Measurements from ENCODE around the gene AP1S1.
"Not testable (repeated sequence)": the region's sequence is repeated elsewhere in the genome, so short reads cannot be mapped to it uniquely, and the experiment has no call there.

AP1S1 gene

DNA sequence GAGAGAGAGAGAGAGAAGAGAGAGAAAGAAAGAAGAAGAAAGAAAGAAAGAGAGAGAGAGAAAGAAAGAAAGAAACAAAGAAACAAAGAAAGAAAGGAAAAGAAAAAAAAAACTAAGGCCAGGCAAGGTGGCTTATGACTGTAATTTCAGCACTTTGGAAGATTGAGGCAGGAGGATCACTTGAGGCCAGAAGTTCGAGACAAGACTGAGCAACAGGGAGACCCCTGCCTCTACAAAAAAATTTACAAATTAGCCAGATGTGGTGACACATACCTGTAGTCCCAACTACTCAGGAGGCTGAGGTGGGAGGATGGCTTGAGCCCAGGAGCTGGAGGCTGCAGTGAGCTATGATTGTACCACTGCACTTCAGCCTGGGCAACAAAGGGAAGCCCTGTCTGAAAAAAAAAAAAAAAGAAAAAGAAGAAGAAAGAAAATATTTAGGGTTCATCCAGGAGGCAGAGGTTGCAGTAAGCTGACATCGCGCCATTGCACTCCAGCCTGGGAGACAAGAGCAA is 24.6 kb upstream of the AP1S1 start:
- TF ChIP-seq, protein P1, sequence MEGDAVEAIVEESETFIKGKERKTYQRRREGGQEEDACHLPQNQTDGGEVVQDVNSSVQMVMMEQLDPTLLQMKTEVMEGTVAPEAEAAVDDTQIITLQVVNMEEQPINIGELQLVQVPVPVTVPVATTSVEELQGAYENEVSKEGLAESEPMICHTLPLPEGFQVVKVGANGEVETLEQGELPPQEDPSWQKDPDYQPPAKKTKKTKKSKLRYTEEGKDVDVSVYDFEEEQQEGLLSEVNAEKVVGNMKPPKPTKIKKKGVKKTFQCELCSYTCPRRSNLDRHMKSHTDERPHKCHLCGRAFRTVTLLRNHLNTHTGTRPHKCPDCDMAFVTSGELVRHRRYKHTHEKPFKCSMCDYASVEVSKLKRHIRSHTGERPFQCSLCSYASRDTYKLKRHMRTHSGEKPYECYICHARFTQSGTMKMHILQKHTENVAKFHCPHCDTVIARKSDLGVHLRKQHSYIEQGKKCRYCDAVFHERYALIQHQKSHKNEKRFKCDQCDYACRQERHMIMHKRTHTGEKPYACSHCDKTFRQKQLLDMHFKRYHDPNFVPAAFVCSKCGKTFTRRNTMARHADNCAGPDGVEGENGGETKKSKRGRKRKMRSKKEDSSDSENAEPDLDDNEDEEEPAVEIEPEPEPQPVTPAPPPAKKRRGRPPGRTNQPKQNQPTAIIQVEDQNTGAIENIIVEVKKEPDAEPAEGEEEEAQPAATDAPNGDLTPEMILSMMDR (IDR thresholded peaks at IDR 0.05; ENCODE audit: low read depth, low read length, missing control alignments): no peak
- no peak for DNase-seq (ENCODE audit: extremely low read depth, low read depth)
- no peak overlapping the region for H3K4me3 ChIP-seq (replicated peaks; ENCODE audit: low read depth, low read length)

DNA sequence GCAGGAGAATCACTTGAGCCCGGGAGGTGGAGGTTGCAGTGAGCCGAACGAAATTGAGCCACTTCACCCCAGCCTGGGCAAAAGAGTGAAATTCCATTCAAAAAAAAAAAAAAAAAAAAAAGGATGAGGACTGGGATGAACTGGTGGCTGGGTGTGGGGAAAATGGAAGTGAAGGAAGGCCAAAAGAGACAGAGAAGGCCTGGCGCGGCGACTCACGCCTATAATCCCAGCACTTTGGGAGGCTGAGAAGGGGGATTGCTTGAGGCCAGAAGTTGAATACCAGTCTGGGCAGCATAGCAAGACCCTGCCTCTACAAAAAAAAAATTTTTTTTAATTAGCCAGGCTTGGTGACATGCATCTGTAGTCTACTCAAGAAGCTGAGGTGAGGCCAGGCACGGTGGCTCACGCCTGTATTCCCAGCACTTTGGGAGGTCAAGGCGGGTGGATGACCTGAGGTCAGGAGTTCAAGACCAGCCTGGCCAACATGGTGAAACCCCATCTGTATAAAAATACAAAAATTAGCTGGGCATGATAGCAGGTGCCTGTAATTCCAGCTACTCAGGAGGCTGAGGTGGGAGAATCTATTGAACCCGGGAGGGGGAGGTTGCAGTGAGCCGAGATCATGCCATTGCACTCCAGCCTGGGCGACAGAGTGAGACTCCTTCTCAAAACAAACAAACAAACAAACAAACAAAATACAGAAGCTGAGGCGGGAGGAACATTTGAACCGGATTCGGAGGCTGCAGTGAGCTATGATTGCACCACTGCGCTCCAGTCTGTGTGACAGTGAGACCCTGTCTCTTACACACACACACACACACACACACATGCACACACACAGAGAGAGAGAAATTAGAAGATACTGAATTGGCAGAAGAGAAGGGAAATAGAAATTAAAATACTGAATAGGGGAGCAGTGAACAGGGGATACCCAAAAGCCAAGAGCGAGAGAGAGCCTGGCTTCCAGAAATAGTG is 21.4 kb upstream of the AP1S1 start:
- not testable (repeated sequence) for DNase-seq (ENCODE audit: extremely low read depth, low read depth); H3K4me3 ChIP-seq (replicated peaks; ENCODE audit: low read depth, low read length)

DNA sequence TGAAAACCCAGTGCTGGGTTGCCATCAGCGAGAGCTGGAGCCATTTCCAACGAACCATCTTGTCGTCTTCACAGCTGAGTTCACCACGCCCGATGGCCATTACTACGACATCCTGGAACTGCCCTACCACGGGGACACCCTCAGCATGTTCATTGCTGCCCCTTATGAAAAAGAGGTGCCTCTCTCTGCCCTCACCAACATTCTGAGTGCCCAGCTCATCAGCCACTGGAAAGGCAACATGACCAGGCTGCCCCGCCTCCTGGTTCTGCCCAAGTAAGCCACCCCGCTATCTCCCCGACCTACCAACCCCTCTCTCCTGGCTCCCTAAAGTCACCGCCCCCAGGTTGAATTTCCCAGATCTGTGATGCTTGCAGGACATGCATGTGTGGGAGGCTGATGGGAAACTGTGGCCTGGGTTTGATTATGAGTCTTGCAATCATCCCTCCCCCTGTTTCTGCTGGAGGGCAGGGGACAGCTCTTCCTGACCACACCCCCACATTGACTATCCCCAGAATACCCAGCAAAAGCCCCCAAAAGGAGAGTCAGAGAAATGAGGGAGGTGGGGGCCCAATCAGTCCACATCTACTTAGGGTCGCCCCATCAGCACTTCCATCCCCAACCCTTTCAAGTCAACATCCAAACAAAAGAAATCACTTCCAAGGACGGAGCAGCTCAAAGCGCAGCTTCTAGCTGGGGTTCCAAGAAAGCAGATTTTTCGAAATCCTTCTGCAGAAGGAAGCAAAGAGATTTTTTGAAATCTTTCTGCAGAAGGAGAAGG is 20.5 kb upstream of the AP1S1 start:
- peak; percentile 44 for DNase-seq (ENCODE audit: extremely low read depth, low read depth)
- TF ChIP-seq, protein P1 (IDR thresholded peaks at IDR 0.05; ENCODE audit: low read depth, low read length, missing control alignments): no peak
- H3K4me3 ChIP-seq (replicated peaks; ENCODE audit: low read depth, low read length): no peak overlapping the region

DNA sequence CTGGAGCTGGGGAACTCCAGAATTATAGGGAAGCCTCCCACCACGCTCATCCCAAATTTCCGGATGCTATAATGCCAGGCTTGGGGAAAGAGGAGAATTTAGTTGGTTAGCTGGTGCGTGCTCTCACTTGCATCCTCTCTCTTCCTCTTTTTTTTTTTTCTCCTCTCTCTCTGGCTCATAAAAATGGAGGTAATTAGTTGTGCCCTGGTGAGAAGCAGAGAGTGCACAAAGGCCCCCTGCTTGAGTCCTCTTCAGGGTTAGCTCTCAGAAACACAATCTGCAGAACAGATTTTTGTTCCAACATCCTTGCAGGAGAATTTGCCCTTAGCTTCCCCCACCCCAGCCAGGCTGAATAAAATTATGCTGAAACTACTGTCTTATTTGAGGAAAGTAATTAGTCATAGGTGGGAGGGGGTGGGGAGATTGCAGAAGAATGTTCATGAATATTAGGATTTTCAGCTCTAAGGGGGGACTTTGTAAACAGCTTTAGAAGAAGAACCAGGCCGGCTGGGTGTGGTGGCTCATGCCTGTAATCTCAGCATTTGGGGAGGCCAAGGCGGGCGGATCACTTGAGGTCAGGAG is 19.8 kb upstream of the AP1S1 start:
- no peak overlapping the region for H3K4me3 ChIP-seq (replicated peaks; ENCODE audit: low read depth, low read length)
- TF ChIP-seq, protein P1 (IDR thresholded peaks at IDR 0.05; ENCODE audit: low read depth, low read length, missing control alignments): no peak
- no peak for DNase-seq (ENCODE audit: extremely low read depth, low read depth)

DNA sequence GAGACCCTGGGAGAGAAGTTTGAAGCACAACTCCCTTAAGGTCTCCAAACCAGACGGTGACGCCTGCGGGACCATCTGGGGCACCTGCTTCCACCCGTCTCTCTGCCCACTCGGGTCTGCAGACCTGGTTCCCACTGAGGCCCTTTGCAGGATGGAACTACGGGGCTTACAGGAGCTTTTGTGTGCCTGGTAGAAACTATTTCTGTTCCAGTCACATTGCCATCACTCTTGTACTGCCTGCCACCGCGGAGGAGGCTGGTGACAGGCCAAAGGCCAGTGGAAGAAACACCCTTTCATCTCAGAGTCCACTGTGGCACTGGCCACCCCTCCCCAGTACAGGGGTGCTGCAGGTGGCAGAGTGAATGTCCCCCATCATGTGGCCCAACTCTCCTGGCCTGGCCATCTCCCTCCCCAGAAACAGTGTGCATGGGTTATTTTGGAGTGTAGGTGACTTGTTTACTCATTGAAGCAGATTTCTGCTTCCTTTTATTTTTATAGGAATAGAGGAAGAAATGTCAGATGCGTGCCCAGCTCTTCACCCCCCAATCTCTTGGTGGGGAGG is 16.5 kb upstream of the AP1S1 start:
- no peak for DNase-seq (ENCODE audit: extremely low read depth, low read depth)
- no peak overlapping the region for H3K4me3 ChIP-seq (replicated peaks; ENCODE audit: low read depth, low read length)
- TF ChIP-seq, protein P1 (IDR thresholded peaks at IDR 0.05; ENCODE audit: low read depth, low read length, missing control alignments): no peak

DNA sequence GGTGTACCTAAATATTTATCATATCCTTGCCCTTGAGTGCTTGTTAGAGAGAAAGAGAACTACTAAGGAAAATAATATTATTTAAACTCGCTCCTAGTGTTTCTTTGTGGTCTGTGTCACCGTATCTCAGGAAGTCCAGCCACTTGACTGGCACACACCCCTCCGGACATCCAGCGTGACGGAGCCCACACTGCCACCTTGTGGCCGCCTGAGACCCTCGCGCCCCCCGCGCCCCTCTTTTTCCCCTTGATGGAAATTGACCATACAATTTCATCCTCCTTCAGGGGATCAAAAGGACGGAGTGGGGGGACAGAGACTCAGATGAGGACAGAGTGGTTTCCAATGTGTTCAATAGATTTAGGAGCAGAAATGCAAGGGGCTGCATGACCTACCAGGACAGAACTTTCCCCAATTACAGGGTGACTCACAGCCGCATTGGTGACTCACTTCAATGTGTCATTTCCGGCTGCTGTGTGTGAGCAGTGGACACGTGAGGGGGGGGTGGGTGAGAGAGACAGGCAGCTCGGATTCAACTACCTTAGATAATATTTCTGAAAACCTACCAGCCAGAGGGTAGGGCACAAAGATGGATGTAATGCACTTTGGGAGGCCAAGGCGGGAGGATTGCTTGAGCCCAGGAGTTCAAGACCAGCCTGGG is 15.9 kb upstream of the AP1S1 start:
- peak; percentile 97 for DNase-seq (ENCODE audit: extremely low read depth, low read depth)
- H3K4me3 ChIP-seq (replicated peaks; ENCODE audit: low read depth, low read length): no peak overlapping the region
- TF ChIP-seq, protein P1 (IDR thresholded peaks at IDR 0.05; ENCODE audit: low read depth, low read length, missing control alignments): peak; percentile 73
